Measurements from ENCODE around the gene MMP15. TPM values are rescaled to one million over a fixed set of nuclear protein-coding genes. Genes with fewer than 3 reads are reported as not detected.
"Not testable (repeated sequence)": the region's sequence is repeated elsewhere in the genome, so short reads cannot be mapped to it uniquely, and the experiment has no call there.

MMP15 gene
- total RNA-seq, 1 donor from 2014 or later, result 97.8 TPM

- Mint-ChIP-seq H3K4me3 (ENCODE audit: unreplicated experiment) (no peak overlapping the region), H3K9me3 (ENCODE audit: unreplicated experiment) (no peaks in the 10 kb centered on the region), H3K4me1 (ENCODE audit: unreplicated experiment) (peaks cover 21% of the 10 kb centered on the region), H3K27ac (ENCODE audit: unreplicated experiment) (no peak overlapping the region), H3K36me3 (ENCODE audit: low read depth, unreplicated experiment) (no peaks in the 10 kb centered on the region), H3K27me3 (ENCODE audit: unreplicated experiment) (peaks cover 9% of the 10 kb centered on the region)
- no peak for DNase-seq (ENCODE audit: low spot score)
- no peak for TF ChIP-seq CTCF (IDR thresholded peaks at IDR 0.05; ENCODE audit: unreplicated experiment)
Measured at GRCh38 chr16:58094026-58094425, 68.5 kb downstream of the MMP15 start.

GRCh38 chr16:58094791-58095574 is 69.4 kb downstream of the MMP15 start:
- Mint-ChIP-seq H3K4me1 (ENCODE audit: unreplicated experiment) (peaks cover 21% of the 10 kb centered on the region), H3K9me3 (ENCODE audit: unreplicated experiment) (no peaks in the 10 kb centered on the region), H3K27me3 (ENCODE audit: unreplicated experiment) (peaks cover 9% of the 10 kb centered on the region), H3K36me3 (ENCODE audit: low read depth, unreplicated experiment) (no peaks in the 10 kb centered on the region), H3K4me3 (ENCODE audit: unreplicated experiment) (no peak overlapping the region), H3K27ac (ENCODE audit: unreplicated experiment) (no peak overlapping the region)
- TF ChIP-seq CTCF (IDR thresholded peaks at IDR 0.05; ENCODE audit: unreplicated experiment), result no peak
- DNase-seq (ENCODE audit: low spot score), result no peak

GRCh38 chr16:58095575-58095960 is 70.0 kb downstream of the MMP15 start:
- not testable (repeated sequence) for H3K27ac Mint-ChIP-seq (ENCODE audit: unreplicated experiment); H3K36me3 Mint-ChIP-seq (ENCODE audit: low read depth, unreplicated experiment); DNase-seq (ENCODE audit: low spot score); H3K9me3 Mint-ChIP-seq (ENCODE audit: unreplicated experiment); H3K4me3 Mint-ChIP-seq (ENCODE audit: unreplicated experiment); H3K27me3 Mint-ChIP-seq (ENCODE audit: unreplicated experiment)
- peaks cover 26% of the 10 kb centered on the region for H3K4me1 Mint-ChIP-seq (ENCODE audit: unreplicated experiment)

- no peak for TF ChIP-seq CTCF (IDR thresholded peaks at IDR 0.05; ENCODE audit: unreplicated experiment)
- H3K27ac Mint-ChIP-seq (ENCODE audit: unreplicated experiment), result no peak overlapping the region
- peaks cover 9% of the 10 kb centered on the region for H3K27me3 Mint-ChIP-seq (ENCODE audit: unreplicated experiment)
- H3K9me3 Mint-ChIP-seq (ENCODE audit: unreplicated experiment), result no peaks in the 10 kb centered on the region
- H3K4me3 Mint-ChIP-seq (ENCODE audit: unreplicated experiment), result no peak overlapping the region
- H3K4me1 Mint-ChIP-seq (ENCODE audit: unreplicated experiment), result peaks cover 26% of the 10 kb centered on the region
- H3K36me3 Mint-ChIP-seq (ENCODE audit: low read depth, unreplicated experiment), result no peaks in the 10 kb centered on the region
- no peak for DNase-seq (ENCODE audit: low spot score)
Measured at GRCh38 chr16:58096249-58096648, 70.7 kb downstream of the MMP15 start.

Other genes with a start within 250 kb of the MMP15 start
- 15.4 TPM for gene KIFC3, start 223.3 kb upstream of the MMP15 start, total RNA-seq (ENCODE audit: unreplicated experiment)
- gene CNGB1, start 54.6 kb upstream of the MMP15 start, total RNA-seq (ENCODE audit: unreplicated experiment), result not detected
- gene ZNF319, start 25.1 kb upstream of the MMP15 start, total RNA-seq (ENCODE audit: unreplicated experiment), result 16.1 TPM
- gene USB1, start 24.3 kb upstream of the MMP15 start, total RNA-seq (ENCODE audit: unreplicated experiment), result 79.5 TPM
- gene CFAP20, start 103.6 kb downstream of the MMP15 start, total RNA-seq (ENCODE audit: unreplicated experiment), result 89.7 TPM
- gene CSNK2A2, start 172.4 kb downstream of the MMP15 start, total RNA-seq (ENCODE audit: unreplicated experiment), result 149 TPM

All from endothelial cell (in vitro differentiated cells).